WI38 (cell line): ENCODE results near the gene CD34.

Source experiments
- H3K4me3 ChIP-seq: 2 replicates; pipeline ENCODE4 v1.5.1; 2011; ENCODE audit warnings: low read depth, mild to moderate bottlenecking, control low read depth, low read length
- TF ChIP-seq, protein P1 (sequence below): IDR thresholded peaks from 2 replicates; pipeline ENCODE4 v1.5.1; 2012; ENCODE audit warnings: low read depth, mild to moderate bottlenecking, control low read depth, low read length

Gene CD34

DNA sequence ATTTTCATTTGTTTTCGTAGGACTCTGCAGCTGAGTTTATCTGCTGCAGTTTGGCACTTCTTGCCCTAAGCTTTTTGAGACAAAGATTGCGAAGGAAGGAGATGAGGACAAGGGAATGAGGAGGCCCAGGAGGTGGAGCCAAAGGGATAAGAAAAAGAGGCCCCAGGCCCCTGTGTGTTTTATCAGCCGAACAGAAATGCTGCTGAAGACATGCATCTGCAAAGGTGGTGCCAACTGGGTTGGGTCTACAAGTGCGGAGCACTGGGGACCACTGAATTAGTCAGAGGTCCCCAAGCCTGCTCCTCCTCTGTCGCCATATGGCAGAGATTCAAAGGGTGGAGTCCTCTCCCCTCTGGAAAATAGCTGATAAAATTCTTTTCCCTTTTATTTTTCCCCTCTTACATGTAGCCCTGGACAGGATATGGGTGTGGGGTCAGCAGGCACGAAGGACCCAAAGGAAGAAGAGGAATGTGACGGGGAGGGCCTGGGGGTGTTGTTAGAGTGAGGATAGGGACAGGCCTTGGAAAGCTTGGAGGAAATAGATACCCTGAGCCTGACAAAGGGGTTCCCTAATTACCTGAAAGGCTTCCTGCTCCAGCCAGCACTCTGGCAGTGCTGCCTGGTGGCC, 2.7 kb downstream of the CD34 start:
- H3K4me3 ChIP-seq = no peak overlapping the region
- TF ChIP-seq, protein P1, sequence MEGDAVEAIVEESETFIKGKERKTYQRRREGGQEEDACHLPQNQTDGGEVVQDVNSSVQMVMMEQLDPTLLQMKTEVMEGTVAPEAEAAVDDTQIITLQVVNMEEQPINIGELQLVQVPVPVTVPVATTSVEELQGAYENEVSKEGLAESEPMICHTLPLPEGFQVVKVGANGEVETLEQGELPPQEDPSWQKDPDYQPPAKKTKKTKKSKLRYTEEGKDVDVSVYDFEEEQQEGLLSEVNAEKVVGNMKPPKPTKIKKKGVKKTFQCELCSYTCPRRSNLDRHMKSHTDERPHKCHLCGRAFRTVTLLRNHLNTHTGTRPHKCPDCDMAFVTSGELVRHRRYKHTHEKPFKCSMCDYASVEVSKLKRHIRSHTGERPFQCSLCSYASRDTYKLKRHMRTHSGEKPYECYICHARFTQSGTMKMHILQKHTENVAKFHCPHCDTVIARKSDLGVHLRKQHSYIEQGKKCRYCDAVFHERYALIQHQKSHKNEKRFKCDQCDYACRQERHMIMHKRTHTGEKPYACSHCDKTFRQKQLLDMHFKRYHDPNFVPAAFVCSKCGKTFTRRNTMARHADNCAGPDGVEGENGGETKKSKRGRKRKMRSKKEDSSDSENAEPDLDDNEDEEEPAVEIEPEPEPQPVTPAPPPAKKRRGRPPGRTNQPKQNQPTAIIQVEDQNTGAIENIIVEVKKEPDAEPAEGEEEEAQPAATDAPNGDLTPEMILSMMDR = no peak

DNA sequence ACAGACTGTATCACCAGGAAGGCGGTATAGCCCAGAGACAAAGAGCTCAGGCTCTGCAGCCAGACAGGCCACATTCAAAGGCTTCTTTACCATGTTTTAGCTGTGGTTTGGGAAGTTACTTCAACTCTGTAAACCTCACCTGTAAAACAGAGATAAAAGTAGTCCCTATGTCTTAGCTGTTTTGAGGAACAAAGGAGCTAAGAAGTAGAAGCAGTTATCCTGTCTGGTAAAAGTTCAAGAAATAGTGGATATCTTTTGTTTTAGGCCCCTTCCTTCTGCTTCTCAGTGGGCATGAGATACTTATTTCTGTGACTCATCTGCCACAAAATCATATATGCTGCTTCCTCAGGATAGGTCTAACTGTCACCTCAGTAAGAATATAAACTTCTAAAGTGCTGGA, 6.5 kb downstream of the CD34 start:
- H3K4me3 ChIP-seq = no peak overlapping the region
- TF ChIP-seq, protein P1 = no peak

DNA sequence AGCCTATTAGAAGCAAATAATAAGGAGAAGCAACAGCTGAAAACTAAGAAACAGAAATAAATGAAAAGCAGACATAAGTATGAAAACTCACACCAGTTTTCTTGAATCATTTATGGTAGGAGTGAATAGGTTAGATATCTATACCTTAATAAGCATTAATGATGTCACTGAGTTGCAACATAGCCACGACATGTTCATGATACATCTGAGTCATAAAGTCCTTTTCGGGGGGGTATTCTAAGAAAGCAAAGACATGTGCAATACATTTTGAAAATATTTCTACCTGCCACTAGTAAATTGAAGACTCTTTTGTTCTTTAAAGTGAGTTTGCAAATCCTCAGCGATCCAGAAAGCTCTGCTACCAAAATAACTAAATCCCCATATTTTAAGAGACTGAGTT, 7.2 kb downstream of the CD34 start:
- H3K4me3 ChIP-seq = no peak overlapping the region
- TF ChIP-seq, protein P1 = no peak

DNA sequence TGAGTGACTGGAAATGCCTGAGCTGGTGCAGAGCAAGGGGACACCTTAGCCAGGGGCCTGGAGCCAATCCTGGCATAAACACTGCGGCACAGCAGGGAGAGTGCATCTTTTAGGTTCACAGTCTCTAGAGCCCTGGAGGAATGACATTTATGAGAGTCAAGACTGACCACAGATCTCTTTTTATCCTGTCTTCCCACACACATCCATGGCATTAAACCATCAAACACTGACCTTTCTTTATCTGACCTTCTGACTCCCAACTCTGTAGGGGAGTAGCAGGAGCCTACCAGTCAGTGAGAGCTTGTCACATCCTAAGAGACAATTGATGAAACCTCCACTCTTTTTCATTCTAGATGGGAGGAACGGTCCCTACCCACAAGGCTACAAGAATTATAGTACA, 7.9 kb downstream of the CD34 start:
- TF ChIP-seq, protein P1 = no peak
- no peak overlapping the region for H3K4me3 ChIP-seq

DNA sequence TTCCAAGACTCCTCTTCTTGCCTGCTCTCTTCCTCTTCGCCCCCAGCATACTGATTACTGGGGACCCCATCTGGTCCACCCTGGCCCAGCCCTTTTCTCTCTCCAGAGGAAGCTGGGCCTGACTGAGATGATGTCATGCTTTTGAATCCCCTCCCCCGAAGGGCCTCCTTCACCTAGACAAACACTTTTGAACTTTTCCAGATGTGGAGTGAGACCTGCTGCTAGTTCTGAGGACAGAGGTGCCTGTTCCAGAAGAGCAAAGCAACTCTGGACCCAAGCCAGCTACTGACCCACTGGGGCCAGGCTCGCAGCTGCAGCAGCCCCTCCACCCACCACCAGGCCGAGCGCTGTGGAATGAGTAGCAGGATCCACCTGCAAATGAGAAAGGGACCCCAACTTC, 8.4 kb downstream of the CD34 start:
- TF ChIP-seq, protein P1 = no peak

DNA sequence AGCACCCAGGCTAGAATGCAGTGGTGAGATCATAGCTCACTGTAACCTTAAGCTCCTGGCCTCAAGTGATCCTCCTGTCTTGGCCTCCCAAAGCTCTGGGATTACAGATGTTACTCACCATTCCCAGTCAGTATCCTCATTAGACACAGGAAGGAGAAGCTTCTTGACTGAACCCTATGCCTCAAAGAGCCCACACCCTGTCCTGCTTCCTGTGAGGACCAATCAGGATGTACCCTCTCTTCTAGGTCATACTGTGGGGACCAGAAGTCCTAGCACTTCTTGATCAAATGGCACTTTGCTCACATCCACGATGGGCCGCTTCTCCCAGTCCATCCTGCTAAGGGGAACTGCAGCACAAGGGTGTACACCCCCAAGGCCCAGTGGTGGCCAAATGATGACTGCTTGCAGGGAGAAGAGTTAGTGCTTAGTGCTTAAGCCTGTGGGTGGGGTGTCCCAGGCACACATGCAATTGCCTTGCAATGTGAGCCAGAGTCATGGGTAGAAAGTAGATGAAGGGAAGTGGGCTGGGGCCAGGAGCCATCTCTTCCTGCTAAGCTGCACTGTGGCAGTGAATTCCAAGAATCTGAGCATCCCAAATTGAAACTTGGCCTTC, 9.8 kb downstream of the CD34 start:
- TF ChIP-seq, protein P1 = no peak
- H3K4me3 ChIP-seq = no peak overlapping the region

More for the DNA sequence above, 8.4 kb downstream of the CD34 start:
- no peak overlapping the region for H3K4me3 ChIP-seq

DNA sequence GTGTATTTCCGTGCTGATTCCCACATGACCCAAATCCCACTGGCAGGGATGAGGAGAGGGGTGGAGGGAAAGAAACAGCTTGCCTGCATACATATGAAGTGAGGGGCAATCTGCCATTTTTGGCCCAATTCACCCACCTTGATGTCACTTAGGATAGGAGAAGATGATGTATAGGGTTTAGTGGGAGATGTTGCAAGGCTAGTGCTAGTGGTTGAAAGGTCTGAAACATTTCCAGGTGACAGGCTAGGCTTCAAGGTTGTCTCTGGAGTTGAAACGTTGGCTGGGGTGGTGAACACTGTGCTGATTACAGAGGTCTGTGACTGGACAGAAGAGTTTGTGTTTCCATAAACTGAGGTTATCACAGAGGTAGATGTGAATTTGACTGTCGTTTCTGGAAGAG, 12.1 kb downstream of the CD34 start:
- TF ChIP-seq, protein P1 = no peak
- H3K4me3 ChIP-seq = no peak overlapping the region
